Astrocyte (in vitro differentiated cells and primary cell): Measurements from ENCODE around the gene MAST1. TPM values are rescaled to one million over a fixed set of nuclear protein-coding genes. Genes with fewer than 3 reads are reported as not detected.

Source experiments
- DNase-seq: peaks from one replicate; pipeline ENCODE4 v3.0.0-alpha.2; 2010; ENCODE audit warnings: low read depth
- FAIRE-seq: peaks from 2 replicates; lab custom pipeline; 2011; peaks lifted over from hg19 to GRCh38; lab: Jason Lieb, UNC
- H2AFZ ChIP-seq: 2 replicates; pipeline ENCODE4 v1.6.0; 2012; ENCODE audit warnings: low read depth, low read length, inconsistent platforms
- H3K27ac ChIP-seq: 2 replicates; pipeline ENCODE4 v1.5.1; 2011; ENCODE audit warnings: low read depth, low read length, inconsistent platforms
- H3K27me3 ChIP-seq: 2 replicates; pipeline ENCODE4 v1.6.0; 2011; ENCODE audit warnings: low read length, inconsistent platforms; ENCODE audit not compliant: insufficient read depth
- H3K36me3 ChIP-seq: 2 replicates; pipeline ENCODE4 v1.5.1; 2011; ENCODE audit warnings: low read length, inconsistent platforms; ENCODE audit not compliant: insufficient read depth
- H3K4me1 ChIP-seq: 2 replicates; pipeline ENCODE4 v1.5.1; 2011; ENCODE audit warnings: low read length, inconsistent platforms; ENCODE audit not compliant: insufficient read depth
- H3K4me2 ChIP-seq: 2 replicates; pipeline ENCODE4 v1.6.0; 2012; ENCODE audit warnings: low read length, inconsistent platforms
- H3K4me3 ChIP-seq: 2 replicates; pipeline ENCODE4 v1.5.1; 2011; ENCODE audit warnings: low read depth, mild to moderate bottlenecking, low read length, inconsistent platforms; ENCODE audit not compliant: insufficient read depth
- H3K79me2 ChIP-seq: 2 replicates; pipeline ENCODE4 v1.6.0; 2012; ENCODE audit warnings: mild to moderate bottlenecking, low read length, inconsistent platforms; ENCODE audit not compliant: insufficient read depth
- H3K9ac ChIP-seq: 2 replicates; pipeline ENCODE4 v1.6.0; 2012; ENCODE audit warnings: mild to moderate bottlenecking, low read length, inconsistent platforms
- H3K9me3 ChIP-seq: 2 replicates; pipeline ENCODE4 v1.5.1; 2012; ENCODE audit warnings: low read depth, mild to moderate bottlenecking, low read length, inconsistent platforms; ENCODE audit not compliant: insufficient read depth
- H4K20me1 ChIP-seq: 2 replicates; pipeline ENCODE4 v1.6.0; 2012; ENCODE audit warnings: low read length, inconsistent platforms; ENCODE audit not compliant: insufficient read depth
- H3K27ac Mint-ChIP-seq: one replicate; pipeline ENCODE4 v1.8.0; 2021; ENCODE audit warnings: mild to moderate bottlenecking, mixed read lengths; ENCODE audit not compliant: unreplicated experiment
- H3K27me3 Mint-ChIP-seq: one replicate; pipeline ENCODE4 v1.8.0; 2021; ENCODE audit warnings: low read depth, mixed read lengths; ENCODE audit not compliant: unreplicated experiment
- H3K36me3 Mint-ChIP-seq: one replicate; pipeline ENCODE4 v1.8.0; 2021; ENCODE audit warnings: low read depth, mixed read lengths; ENCODE audit not compliant: unreplicated experiment
- H3K4me1 Mint-ChIP-seq: one replicate; pipeline ENCODE4 v1.8.0; 2021; ENCODE audit warnings: low read depth, mixed read lengths; ENCODE audit not compliant: unreplicated experiment
- H3K4me3 Mint-ChIP-seq: one replicate; pipeline ENCODE4 v1.8.0; 2021; ENCODE audit warnings: mild to moderate bottlenecking, moderate library complexity, mixed read lengths; ENCODE audit not compliant: unreplicated experiment
- H3K9me3 Mint-ChIP-seq: one replicate; pipeline ENCODE4 v1.8.0; 2021; ENCODE audit warnings: mild to moderate bottlenecking, mixed read lengths; ENCODE audit not compliant: unreplicated experiment
- EZH2 ChIP-seq: IDR thresholded peaks from 2 replicates; pipeline ENCODE4 v1.6.1; 2012; ENCODE audit warnings: mild to moderate bottlenecking, low read length, inconsistent platforms; ENCODE audit not compliant: insufficient read depth
- total RNA-seq: library from RNA; stranded (reverse); gene quantifications from 2 replicates; pipeline ENCODE4 v1.2.1, GENCODE V29; 2021
- TF ChIP-seq, protein P1 (sequence below): IDR thresholded peaks from 2 replicates; pipeline ENCODE4 v1.5.1; 2011; ENCODE audit warnings: low read depth, mild to moderate bottlenecking, inconsistent platforms, low read length, moderate library complexity; ENCODE audit not compliant: insufficient read depth

The MAST1 gene
- total RNA-seq, 1 donor from 2014 or later = 5.4 TPM

DNA sequence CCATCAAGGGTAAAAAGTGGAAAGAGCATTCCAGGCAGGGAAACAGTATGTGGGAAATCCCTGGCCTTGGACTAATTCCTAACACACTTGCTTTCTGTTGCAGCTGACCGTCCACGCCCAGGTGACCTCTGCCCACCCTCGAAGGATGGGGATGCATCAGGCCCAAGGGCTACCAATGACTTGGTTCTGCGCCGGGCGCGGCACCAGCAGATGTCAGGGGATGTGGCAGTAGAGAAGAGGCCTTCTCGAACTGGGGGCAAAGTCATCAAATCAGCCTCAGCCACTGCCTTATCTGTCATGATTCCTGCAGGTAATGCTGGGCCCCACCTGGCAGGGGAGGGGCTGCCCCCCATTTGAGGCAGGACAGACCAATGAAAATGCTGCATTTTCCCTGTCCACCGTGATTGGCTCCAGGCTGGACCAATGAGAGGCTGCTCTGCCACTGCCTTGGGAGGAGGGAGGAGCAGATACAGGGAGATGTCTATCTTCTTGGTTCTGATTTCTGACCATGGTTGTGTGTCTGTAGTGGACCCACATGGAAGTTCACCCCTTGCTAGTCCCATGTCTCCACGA lies 30.3 kb downstream of the MAST1 start:
- H3K4me3 ChIP-seq = no peak overlapping the region
- Mint-ChIP-seq H3K4me3 (no peak overlapping the region), H3K9me3 (peaks cover 5% of the 10 kb centered on the region), H3K4me1 (no peaks in the 10 kb centered on the region), H3K36me3 (peaks cover 22% of the 10 kb centered on the region), H3K27me3 (peaks cover under 1% of the 10 kb centered on the region), H3K27ac (no peak overlapping the region)
- H3K4me2 ChIP-seq = no peak overlapping the region
- no peak overlapping the region for H3K27ac ChIP-seq
- no peak for FAIRE-seq
- H3K27me3 ChIP-seq = peaks cover under 1% of the 10 kb centered on the region
- DNase-seq = no peak
- H3K36me3 ChIP-seq = no peaks in the 10 kb centered on the region
- no peak overlapping the region for H2AFZ ChIP-seq
- no peak overlapping the region for H3K9ac ChIP-seq
- no peaks in the 10 kb centered on the region for H3K9me3 ChIP-seq
- H3K79me2 ChIP-seq = no peaks in the 10 kb centered on the region
- H3K4me1 ChIP-seq = peaks cover 3% of the 10 kb centered on the region
- no peaks in the 10 kb centered on the region for H4K20me1 ChIP-seq
- no peak for TF ChIP-seq EZH2
- TF ChIP-seq, protein P1, sequence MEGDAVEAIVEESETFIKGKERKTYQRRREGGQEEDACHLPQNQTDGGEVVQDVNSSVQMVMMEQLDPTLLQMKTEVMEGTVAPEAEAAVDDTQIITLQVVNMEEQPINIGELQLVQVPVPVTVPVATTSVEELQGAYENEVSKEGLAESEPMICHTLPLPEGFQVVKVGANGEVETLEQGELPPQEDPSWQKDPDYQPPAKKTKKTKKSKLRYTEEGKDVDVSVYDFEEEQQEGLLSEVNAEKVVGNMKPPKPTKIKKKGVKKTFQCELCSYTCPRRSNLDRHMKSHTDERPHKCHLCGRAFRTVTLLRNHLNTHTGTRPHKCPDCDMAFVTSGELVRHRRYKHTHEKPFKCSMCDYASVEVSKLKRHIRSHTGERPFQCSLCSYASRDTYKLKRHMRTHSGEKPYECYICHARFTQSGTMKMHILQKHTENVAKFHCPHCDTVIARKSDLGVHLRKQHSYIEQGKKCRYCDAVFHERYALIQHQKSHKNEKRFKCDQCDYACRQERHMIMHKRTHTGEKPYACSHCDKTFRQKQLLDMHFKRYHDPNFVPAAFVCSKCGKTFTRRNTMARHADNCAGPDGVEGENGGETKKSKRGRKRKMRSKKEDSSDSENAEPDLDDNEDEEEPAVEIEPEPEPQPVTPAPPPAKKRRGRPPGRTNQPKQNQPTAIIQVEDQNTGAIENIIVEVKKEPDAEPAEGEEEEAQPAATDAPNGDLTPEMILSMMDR = no peak

DNA sequence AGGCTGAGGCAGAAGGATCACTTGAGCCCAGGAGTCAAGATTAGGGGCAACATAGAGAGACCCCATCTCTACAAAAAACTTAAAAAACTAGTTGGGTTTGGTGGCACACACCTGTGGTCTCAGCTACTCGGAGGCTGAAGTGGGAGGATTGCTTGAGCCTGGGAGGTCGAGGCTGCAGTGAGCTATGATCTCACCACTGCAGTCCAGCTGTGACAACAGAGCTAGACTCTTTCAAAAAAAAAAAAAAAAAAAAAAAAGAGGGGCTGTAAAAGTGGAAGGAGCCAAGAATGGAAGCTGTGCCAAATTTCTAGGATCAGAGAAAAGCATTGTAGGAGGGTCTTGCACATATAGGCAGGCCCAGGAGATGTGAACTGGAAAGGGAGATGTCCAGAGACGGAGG lies 33.4 kb downstream of the MAST1 start:
- TF ChIP-seq EZH2 = no peak
- TF ChIP-seq, protein P1 = no peak
- Histone ChIP-seq H3K79me2 (no peaks in the 10 kb centered on the region), H3K9ac (no peak overlapping the region), H4K20me1 (no peaks in the 10 kb centered on the region), H3K4me1 (peaks cover 3% of the 10 kb centered on the region), H2AFZ (no peak overlapping the region), H3K4me2 (no peak overlapping the region), H3K4me3 (no peak overlapping the region), H3K9me3 (no peaks in the 10 kb centered on the region), H3K27ac (no peak overlapping the region), H3K27me3 (no peaks in the 10 kb centered on the region), H3K36me3 (no peaks in the 10 kb centered on the region)
- Mint-ChIP-seq H3K4me3 (no peak overlapping the region), H3K9me3 (peaks cover 5% of the 10 kb centered on the region), H3K36me3 (peaks cover 21% of the 10 kb centered on the region), H3K4me1 (no peaks in the 10 kb centered on the region), H3K27me3 (no peaks in the 10 kb centered on the region), H3K27ac (no peak overlapping the region)
- FAIRE-seq (no peak), DNase-seq (no peak)

DNA sequence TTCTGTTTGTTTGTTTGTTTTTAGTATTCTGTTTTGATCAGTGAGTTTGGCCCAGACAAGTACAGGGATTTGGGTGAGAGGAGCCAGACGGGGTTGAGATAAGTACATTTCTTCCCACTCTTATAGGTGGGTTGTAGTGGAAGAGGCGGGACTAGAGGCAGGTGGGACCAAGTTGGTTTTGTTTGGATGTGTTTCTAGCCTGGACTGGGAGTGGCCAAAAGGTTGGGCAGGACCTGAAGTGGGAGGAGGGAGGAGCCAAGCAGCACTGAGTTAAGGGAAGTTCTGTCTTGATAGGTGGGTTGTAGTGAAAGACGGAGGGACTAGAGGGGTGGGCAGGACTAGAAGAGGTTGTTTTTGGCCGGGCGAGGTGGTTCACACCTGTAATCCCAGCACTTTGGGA lies 33.9 kb downstream of the MAST1 start:
- no peaks in the 10 kb centered on the region for H3K4me1 Mint-ChIP-seq
- DNase-seq = no peak
- peaks cover 21% of the 10 kb centered on the region for H3K36me3 Mint-ChIP-seq
- H3K36me3 ChIP-seq = no peaks in the 10 kb centered on the region
- no peak overlapping the region for H2AFZ ChIP-seq
- H3K27ac Mint-ChIP-seq = peak overlapping the region; percentile 15
- H3K27me3 ChIP-seq = no peaks in the 10 kb centered on the region
- H3K4me2 ChIP-seq = no peak overlapping the region
- H3K4me1 ChIP-seq = peaks cover 3% of the 10 kb centered on the region
- H3K4me3 ChIP-seq = no peak overlapping the region
- H3K9ac ChIP-seq = no peak overlapping the region
- no peaks in the 10 kb centered on the region for H3K9me3 ChIP-seq
- no peak overlapping the region for H3K27ac ChIP-seq
- H4K20me1 ChIP-seq = no peaks in the 10 kb centered on the region
- FAIRE-seq = no peak
- no peak overlapping the region for H3K4me3 Mint-ChIP-seq
- no peaks in the 10 kb centered on the region for H3K79me2 ChIP-seq
- no peak for TF ChIP-seq EZH2
- TF ChIP-seq, protein P1 = no peak
- H3K27me3 Mint-ChIP-seq = no peaks in the 10 kb centered on the region
- H3K9me3 Mint-ChIP-seq = peaks cover 5% of the 10 kb centered on the region
